NCI-H2029 treated with DMSO at 0.1 percent for 48 hours (cell line): Measurements from ENCODE around the gene VDAC1.

Experiments
- DNase-seq: peaks from one replicate; lab custom pipeline; 2025; lab: John Stamatoyannopoulos, UW

VDAC1 gene

GRCh38 chr5:133926489-133927299 lies 78.1 kb downstream of the VDAC1 start:
- no peak for DNase-seq

GRCh38 chr5:133925866-133926488 lies 78.8 kb downstream of the VDAC1 start:
- DNase-seq = no peak

- no peak for DNase-seq
These were observed 79.5 kb downstream of the VDAC1 start for GRCh38 chr5:133925269-133925668.

- DNase-seq = no peak
These were observed 80.4 kb downstream of the VDAC1 start for GRCh38 chr5:133924221-133924920.

GRCh38 chr5:133921979-133922378 lies 82.8 kb downstream of the VDAC1 start:
- no peak for DNase-seq
